Suprapubic skin (tissue), 4 donors: ENCODE data around the gene WDFY4. TPM values are rescaled to one million over a fixed set of nuclear protein-coding genes. Genes with fewer than 3 reads are reported as not detected.
"Not testable (repeated sequence)": the region's sequence is repeated elsewhere in the genome, so short reads cannot be mapped to it uniquely, and the experiment has no call there.

Experiments
- DNase-seq, 2 donors: peaks; one replicate each; pipeline ENCODE4 v3.0.0-alpha.2; 2019; ENCODE audit warnings: low spot score in 2 of 2
- H3K27ac ChIP-seq: fragments of 200-600 bp; sonication (generic); one replicate; pipeline ENCODE4 v1.5.1; 2019
- H3K27me3 ChIP-seq: fragments of 200-600 bp; sonication (generic); one replicate; pipeline ENCODE4 v1.5.1; 2019
- H3K36me3 ChIP-seq: fragments of 200-600 bp; sonication (generic); one replicate; pipeline ENCODE4 v1.5.1; 2019
- H3K4me1 ChIP-seq: fragments of 200-600 bp; sonication (generic); one replicate; pipeline ENCODE4 v1.5.1; 2019
- H3K4me3 ChIP-seq: fragments of 200-600 bp; sonication (generic); one replicate; pipeline ENCODE4 v1.5.1; 2019; ENCODE audit warnings: mild to moderate bottlenecking
- H3K9me3 ChIP-seq: fragments of 200-600 bp; sonication (generic); one replicate; pipeline ENCODE4 v1.5.1; 2019
- EP300 ChIP-seq: sonication (generic); formaldehyde crosslinking; IDR thresholded peaks from one replicate; pipeline ENCODE4 v1.6.1; 2017; ENCODE audit warnings: antibody characterized with exemption
- POLR2A ChIP-seq, 2 donors: fragments of 450-650 bp; IDR thresholded peaks; one replicate each; pipeline ENCODE4 v1.6.1; 2017; ENCODE audit warnings: antibody characterized with exemption in 2 of 2, mild to moderate bottlenecking in 2 of 2, moderate library complexity in 2 of 2
- POLR2AphosphoS5 ChIP-seq, 3 donors: sonication (generic); formaldehyde crosslinking; IDR thresholded peaks; one replicate each; pipeline ENCODE4 v1.6.1; 2017; ENCODE audit warnings: antibody characterized with exemption in 3 of 3
- WGBS: methylation state at CpG from one replicate; pipeline ENCODE4 v1.1.5; 2018; 5-methylcytosine and 5-hydroxymethylcytosine counted together
- total RNA-seq, 4 donors: library from RNA; depleted of rRNA; stranded (reverse); fragments of >200 nt; gene quantifications; one replicate each; pipeline ENCODE4 v1.1.0, GENCODE V29; 2016
- TF ChIP-seq, protein P1 (sequence below), 2 donors: fragments of 200-600 bp in 1 of 2; fragments of 450-650 bp in 1 of 2; sonication (generic) in 1 of 2; IDR thresholded peaks; one replicate each; pipeline ENCODE4 v1.5.1; 2016 to 2019; ENCODE audit warnings: antibody characterized with exemption in 2 of 2, mild to moderate bottlenecking in 1 of 2, moderate library complexity in 1 of 2

WDFY4 gene
- total RNA-seq, 4 donors from 2014 or later = 0.57 to 2.9 (median 1.0) TPM

DNA sequence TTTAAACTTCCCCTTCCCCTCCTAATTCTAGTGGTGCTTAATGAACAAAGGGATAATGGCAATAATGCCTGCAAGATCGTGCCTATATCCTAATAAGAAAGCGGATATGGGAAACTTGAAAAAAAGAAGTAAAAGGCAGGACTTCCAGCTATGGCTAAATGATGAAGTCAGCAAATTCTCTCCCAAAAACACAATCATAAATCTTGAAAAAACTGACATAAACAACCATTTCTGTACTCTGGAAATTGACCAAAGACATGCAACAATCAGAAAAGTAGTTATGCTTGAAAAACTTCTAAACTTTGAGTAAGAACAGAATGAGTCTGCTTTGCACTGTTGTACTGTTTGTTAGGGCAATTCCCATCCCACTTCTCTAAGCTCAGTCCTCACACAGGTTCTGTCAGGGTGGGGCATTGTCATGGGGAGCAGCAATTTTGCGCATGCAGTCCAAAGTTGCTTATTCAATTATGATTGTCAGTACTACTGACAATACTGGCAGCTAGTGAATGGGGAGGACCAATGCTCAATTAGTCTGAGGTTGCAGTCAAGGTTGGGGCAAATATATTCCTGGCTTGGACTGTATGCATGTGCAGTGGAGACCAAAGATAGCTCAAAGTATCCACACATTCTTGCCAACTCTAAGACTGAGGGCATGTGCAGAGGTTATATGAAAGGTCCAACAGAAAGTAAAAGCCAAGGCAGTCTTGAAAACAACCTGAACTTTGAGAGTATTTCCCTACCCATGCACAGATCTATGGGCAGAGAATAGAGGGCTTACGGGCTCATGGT lies 45.7 kb upstream of the WDFY4 start:
- 80% methylated on average over 4 of the region's 4 CpGs for WGBS
- DNase-seq = no peak

DNA sequence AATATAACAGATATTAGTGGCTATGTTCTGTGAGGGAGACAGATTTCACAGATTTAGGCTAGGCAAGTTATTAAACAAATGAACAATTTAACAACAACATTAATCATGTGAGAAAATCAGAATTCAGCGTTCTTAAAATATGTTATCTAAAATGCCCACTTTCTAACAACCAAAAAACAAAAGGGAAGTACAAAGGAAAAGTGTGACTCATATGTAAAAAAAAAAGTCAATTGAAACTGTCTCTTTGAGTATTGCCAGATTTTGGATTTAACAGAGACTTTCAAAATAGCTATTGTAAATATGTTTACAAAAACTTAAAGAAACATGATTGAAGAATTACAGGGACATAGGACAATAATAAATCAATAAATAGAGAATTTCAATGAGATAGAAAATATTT lies 45.0 kb upstream of the WDFY4 start:
- no peak for DNase-seq
- H3K36me3 ChIP-seq = no peaks in the 10 kb centered on the region
- 64% methylated on average over 1 of the region's 1 CpG for WGBS
- TF ChIP-seq EP300 = no peak
- no peak for TF ChIP-seq POLR2AphosphoS5 (IDR thresholded peaks at IDR 0.05)
- TF ChIP-seq, protein P1, sequence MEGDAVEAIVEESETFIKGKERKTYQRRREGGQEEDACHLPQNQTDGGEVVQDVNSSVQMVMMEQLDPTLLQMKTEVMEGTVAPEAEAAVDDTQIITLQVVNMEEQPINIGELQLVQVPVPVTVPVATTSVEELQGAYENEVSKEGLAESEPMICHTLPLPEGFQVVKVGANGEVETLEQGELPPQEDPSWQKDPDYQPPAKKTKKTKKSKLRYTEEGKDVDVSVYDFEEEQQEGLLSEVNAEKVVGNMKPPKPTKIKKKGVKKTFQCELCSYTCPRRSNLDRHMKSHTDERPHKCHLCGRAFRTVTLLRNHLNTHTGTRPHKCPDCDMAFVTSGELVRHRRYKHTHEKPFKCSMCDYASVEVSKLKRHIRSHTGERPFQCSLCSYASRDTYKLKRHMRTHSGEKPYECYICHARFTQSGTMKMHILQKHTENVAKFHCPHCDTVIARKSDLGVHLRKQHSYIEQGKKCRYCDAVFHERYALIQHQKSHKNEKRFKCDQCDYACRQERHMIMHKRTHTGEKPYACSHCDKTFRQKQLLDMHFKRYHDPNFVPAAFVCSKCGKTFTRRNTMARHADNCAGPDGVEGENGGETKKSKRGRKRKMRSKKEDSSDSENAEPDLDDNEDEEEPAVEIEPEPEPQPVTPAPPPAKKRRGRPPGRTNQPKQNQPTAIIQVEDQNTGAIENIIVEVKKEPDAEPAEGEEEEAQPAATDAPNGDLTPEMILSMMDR (IDR thresholded peaks at IDR 0.05) = no peak
- TF ChIP-seq POLR2A (IDR thresholded peaks at IDR 0.05) = no peak
- peaks cover 3% of the 10 kb centered on the region for H3K4me1 ChIP-seq
- H3K27ac ChIP-seq = no peak overlapping the region
- peaks cover 3% of the 10 kb centered on the region for H3K9me3 ChIP-seq
- H3K27me3 ChIP-seq = no peaks in the 10 kb centered on the region
- H3K4me3 ChIP-seq = no peak overlapping the region

More for the DNA sequence above, 45.7 kb upstream of the WDFY4 start:
- no peak overlapping the region for H3K27ac ChIP-seq
- peaks cover 3% of the 10 kb centered on the region for H3K4me1 ChIP-seq
- no peaks in the 10 kb centered on the region for H3K36me3 ChIP-seq
- TF ChIP-seq, protein P1 (IDR thresholded peaks at IDR 0.05) = no peak
- no peak for TF ChIP-seq POLR2AphosphoS5 (IDR thresholded peaks at IDR 0.05)
- TF ChIP-seq EP300 = no peak
- TF ChIP-seq POLR2A (IDR thresholded peaks at IDR 0.05) = no peak
- peaks cover 3% of the 10 kb centered on the region for H3K9me3 ChIP-seq
- no peaks in the 10 kb centered on the region for H3K27me3 ChIP-seq
- H3K4me3 ChIP-seq = no peak overlapping the region

DNA sequence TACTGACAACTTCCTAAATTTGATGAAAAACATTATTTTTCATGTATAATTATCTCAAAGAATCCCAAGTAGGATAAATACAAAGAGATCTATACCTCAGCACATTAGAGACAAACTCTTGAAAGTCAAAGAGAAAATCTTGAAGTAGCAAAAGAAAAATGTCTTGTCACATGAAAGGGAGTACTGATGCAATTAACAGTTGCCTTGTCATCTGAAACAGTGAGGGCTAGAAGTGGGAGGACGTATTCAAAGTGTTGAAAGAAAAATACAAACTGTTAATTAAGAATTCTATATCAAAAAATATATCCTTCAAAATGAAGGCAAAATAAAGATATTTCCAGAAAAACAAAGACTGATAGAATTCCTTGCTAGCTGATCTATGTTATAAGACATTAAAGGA lies 44.3 kb upstream of the WDFY4 start:
- Histone ChIP-seq H3K36me3 (no peaks in the 10 kb centered on the region), H3K9me3 (peaks cover 3% of the 10 kb centered on the region), H3K4me1 (peaks cover under 1% of the 10 kb centered on the region), H3K4me3 (no peak overlapping the region), H3K27ac (no peak overlapping the region), H3K27me3 (no peaks in the 10 kb centered on the region)
- no peak for DNase-seq
- no peak for TF ChIP-seq POLR2AphosphoS5 (IDR thresholded peaks at IDR 0.05)
- no peak for TF ChIP-seq EP300
- TF ChIP-seq, protein P1 (IDR thresholded peaks at IDR 0.05) = no peak
- WGBS = 55% methylated on average over 1 of the region's 1 CpG

DNA sequence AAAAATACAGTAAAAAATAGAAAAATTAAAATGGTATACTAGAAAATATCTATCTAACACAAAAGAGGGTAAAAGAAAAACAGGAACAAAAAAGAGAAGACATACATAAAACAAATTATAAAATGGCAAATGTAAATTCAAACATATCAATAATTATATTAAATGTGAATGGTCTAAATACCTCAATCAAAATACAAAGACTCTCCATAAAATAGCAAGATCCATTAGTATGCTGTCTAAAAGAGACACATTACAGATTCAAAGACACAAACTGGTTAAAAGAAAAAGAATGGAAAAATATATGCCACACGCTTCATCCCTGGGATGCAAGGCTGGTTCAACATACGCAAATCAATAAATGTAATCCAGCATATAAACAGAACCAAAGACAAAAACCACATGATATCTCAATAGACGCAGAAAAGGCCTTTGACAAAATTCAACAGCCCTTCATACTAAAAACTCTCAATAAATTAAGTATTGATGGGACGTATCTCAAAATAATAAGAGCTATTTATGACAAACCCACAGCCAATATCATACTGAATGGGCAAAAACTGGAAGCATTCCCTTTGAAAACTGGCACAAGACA lies 43.5 kb upstream of the WDFY4 start:
- WGBS = 95% methylated on average over 4 of the region's 4 CpGs
- H3K27ac ChIP-seq = not testable (repeated sequence)

DNA sequence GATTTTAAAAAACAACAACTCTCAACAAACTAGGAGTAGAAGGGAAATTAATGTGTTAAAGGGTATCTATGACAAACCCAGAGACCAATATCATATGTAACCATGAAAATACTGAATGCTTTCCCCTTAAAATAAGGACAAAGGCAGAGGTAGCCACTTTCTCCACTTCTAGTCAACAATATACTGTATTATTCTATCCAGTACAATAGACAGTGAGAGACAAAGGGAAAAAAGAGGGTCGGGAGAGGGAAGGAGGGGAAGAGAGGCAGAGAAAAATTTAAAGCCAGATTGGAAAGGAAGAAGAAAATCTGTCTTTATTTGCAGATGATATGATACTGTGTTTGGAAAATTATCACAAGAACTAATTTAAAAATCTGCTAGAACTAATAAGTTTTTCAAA lies 39.1 kb upstream of the WDFY4 start:
- no peak overlapping the region for H3K4me3 ChIP-seq
- no peak overlapping the region for H3K27ac ChIP-seq
- no peaks in the 10 kb centered on the region for H3K27me3 ChIP-seq
- 75% methylated on average over 1 of the region's 1 CpG for WGBS
- DNase-seq = no peak
- peaks cover 3% of the 10 kb centered on the region for H3K9me3 ChIP-seq
- H3K4me1 ChIP-seq = no peaks in the 10 kb centered on the region
- H3K36me3 ChIP-seq = no peaks in the 10 kb centered on the region
- TF ChIP-seq POLR2A (IDR thresholded peaks at IDR 0.05) = no peak
- TF ChIP-seq POLR2AphosphoS5 (IDR thresholded peaks at IDR 0.05) = no peak
- TF ChIP-seq, protein P1 (IDR thresholded peaks at IDR 0.05) = no peak
- no peak for TF ChIP-seq EP300

More for the DNA sequence above, 43.5 kb upstream of the WDFY4 start:
- not testable (repeated sequence) for H3K9me3 ChIP-seq, DNase-seq, H3K27me3 ChIP-seq, H3K4me1 ChIP-seq, H3K4me3 ChIP-seq, H3K36me3 ChIP-seq

DNA sequence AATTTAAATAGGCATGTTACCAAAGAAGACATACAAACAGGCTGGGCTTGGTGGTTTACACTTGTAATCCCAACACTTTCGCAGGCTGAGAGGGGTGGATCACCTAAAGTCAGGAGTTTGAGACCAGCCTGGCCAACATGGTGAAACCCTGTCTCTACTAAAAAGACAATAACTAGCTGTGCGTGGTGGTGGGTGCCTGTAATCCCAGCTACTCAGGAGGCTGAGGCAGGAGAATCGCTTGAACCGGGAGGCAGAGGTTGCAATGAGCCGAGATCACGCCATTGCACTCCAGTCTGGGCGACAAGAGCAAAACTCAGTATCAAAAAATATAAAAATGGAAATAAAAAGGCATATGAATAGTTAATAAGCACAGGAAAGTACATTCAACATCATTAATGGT lies 37.6 kb upstream of the WDFY4 start:
- H3K9me3 ChIP-seq, DNase-seq, H3K27me3 ChIP-seq, H3K4me1 ChIP-seq, H3K27ac ChIP-seq, H3K36me3 ChIP-seq, H3K4me3 ChIP-seq: not testable (repeated sequence)
- WGBS = 92% methylated on average over 7 of the region's 7 CpGs
